GM12801 (cell line): Measurements from ENCODE around the gene TCEANC2.

Source experiments
- CTCF ChIP-seq: IDR thresholded peaks from one replicate; pipeline ENCODE4 v1.5.1; 2011; ENCODE audit warnings: control low read depth; ENCODE audit not compliant: insufficient read length; ENCODE audit errors: extremely low read depth

Gene TCEANC2

GRCh38 chr1:54018635-54019034, 34.8 kb upstream of the TCEANC2 start:
- no peak for TF ChIP-seq CTCF

- no peak for TF ChIP-seq CTCF
Measured at GRCh38 chr1:54024358-54024757, 29.1 kb upstream of the TCEANC2 start.

GRCh38 chr1:54027848-54028247, 25.6 kb upstream of the TCEANC2 start:
- TF ChIP-seq CTCF, result no peak

GRCh38 chr1:54028306-54029251, 24.8 kb upstream of the TCEANC2 start:
- TF ChIP-seq CTCF, result no peak

GRCh38 chr1:54037476-54037875, 15.9 kb upstream of the TCEANC2 start:
- no peak for TF ChIP-seq CTCF

- TF ChIP-seq CTCF, result no peak
Measured at GRCh38 chr1:54041806-54042205, 11.6 kb upstream of the TCEANC2 start.

GRCh38 chr1:54045496-54045895, 7.9 kb upstream of the TCEANC2 start:
- TF ChIP-seq CTCF, result no peak
